H54 (cell line): ENCODE data around the gene KIAA1217.

Source experiments
- DNase-seq: peaks from one replicate; pipeline ENCODE4 v3.0.0; 2011; ENCODE audit warnings: low spot score, mixed read lengths; ENCODE audit not compliant: insufficient read length
- FAIRE-seq: peaks from 3 replicates; lab custom pipeline; 2011; peaks lifted over from hg19 to GRCh38; lab: Jason Lieb, UNC
- POLR2A ChIP-seq: IDR thresholded peaks from 2 replicates; pipeline ENCODE4 v1.6.1; 2011; ENCODE audit warnings: low read depth, mild to moderate bottlenecking, low read length

KIAA1217 gene

GRCh38 chr10:24240041-24240751 lies 31.3 kb downstream of the KIAA1217 start:
- TF ChIP-seq POLR2A = no peak
- DNase-seq (no peak), FAIRE-seq (no peak)

- FAIRE-seq (no peak), DNase-seq (no peak)
- TF ChIP-seq POLR2A = no peak
These were observed 32.6 kb downstream of the KIAA1217 start for GRCh38 chr10:24241536-24242040.

- TF ChIP-seq POLR2A = no peak
- FAIRE-seq (no peak), DNase-seq (no peak)
These were observed 33.6 kb downstream of the KIAA1217 start for GRCh38 chr10:24242562-24242961.

DNA sequence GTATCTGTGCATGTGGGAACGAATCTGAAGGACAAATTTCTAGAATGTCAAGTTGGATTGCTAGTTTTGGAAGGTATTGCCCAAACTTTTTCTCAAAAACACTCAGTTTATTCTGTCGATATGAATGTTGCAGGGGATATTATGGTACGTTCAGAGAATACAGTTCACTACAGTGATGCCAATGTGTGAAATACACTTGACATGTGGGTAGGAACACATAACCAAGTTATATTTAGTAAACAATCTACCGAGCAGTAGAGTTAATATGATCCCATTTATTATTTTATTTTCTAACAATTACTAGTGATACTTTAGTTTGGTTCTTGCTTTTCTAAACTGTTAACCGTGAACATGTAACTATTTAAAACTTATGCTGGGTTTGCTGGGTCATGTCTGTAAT lies 37.4 kb downstream of the KIAA1217 start:
- TF ChIP-seq POLR2A = no peak
- no peak for DNase-seq
- no peak for FAIRE-seq

DNA sequence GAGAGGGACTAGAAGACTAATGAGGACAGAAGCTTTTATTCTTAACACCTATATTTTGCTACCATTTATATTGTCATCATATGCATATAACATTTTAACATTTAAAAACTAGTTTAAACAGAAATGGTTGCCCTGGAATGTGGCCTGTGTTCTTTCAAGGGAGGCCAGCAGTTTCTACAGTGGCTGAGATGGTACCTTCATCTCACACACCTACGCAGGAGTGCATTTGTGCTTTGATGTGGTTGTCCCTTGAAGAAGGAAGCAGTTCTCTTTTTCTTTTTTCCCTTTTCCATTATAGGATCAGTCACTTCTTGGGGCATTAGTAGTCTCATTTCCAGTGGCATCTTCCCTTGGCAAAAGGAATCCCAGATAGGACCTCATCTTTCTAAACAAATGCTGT lies 38.9 kb downstream of the KIAA1217 start:
- TF ChIP-seq POLR2A = no peak
- FAIRE-seq (no peak), DNase-seq (no peak)

DNA sequence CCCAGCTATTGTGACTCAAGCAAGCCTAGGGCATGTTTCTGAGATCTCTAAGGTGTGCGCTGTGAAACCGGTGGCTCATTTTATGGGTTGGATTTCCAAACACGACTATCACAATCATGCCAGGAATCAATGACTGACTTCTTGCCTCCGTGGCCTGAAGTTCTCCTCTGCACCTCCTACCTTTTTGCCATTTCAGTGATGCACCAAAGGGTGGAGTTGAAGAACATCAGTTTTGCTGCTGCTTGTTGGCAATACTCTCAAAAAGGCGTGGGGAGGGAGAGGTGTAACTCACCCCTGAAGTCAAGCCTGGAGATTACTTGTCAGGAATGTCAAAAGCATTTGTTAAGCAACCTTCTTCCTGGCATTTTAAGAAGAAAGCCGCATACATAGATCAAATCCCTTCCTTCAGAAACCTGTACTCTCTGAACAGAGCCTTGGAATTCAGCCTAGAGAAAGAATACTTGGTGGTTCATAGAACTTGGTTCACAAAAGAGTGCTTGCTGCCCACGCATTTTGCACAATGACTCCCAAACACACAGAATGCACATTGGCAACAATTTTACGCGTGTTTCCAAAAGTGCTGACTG lies 41.0 kb downstream of the KIAA1217 start:
- TF ChIP-seq POLR2A = no peak

DNA sequence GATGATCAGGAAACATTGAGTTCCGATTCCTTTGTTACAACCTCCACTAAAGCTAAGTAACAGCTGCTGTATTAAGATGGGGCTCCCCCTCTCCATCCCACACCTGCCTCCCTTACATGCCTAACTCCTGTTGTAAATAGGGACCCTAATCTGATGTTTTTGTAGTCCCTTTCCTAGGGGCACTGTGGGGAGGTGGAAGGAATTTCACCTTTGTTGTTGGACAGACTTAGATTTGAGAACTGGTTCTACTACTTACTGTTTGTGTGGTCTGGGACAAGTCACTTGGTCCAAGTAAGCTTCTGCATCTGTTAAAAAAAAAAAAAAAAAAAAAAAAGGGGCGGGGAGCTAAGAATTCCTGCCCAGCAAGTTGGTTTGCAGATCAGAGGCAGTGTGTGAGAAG lies 42.6 kb downstream of the KIAA1217 start:
- FAIRE-seq = no peak
- DNase-seq = no peak
- no peak for TF ChIP-seq POLR2A

More for the DNA sequence above, 41.0 kb downstream of the KIAA1217 start:
- FAIRE-seq (no peak), DNase-seq (no peak)

GRCh38 chr10:24254180-24254579 lies 45.2 kb downstream of the KIAA1217 start:
- DNase-seq (no peak), FAIRE-seq (no peak)
- no peak for TF ChIP-seq POLR2A

DNA sequence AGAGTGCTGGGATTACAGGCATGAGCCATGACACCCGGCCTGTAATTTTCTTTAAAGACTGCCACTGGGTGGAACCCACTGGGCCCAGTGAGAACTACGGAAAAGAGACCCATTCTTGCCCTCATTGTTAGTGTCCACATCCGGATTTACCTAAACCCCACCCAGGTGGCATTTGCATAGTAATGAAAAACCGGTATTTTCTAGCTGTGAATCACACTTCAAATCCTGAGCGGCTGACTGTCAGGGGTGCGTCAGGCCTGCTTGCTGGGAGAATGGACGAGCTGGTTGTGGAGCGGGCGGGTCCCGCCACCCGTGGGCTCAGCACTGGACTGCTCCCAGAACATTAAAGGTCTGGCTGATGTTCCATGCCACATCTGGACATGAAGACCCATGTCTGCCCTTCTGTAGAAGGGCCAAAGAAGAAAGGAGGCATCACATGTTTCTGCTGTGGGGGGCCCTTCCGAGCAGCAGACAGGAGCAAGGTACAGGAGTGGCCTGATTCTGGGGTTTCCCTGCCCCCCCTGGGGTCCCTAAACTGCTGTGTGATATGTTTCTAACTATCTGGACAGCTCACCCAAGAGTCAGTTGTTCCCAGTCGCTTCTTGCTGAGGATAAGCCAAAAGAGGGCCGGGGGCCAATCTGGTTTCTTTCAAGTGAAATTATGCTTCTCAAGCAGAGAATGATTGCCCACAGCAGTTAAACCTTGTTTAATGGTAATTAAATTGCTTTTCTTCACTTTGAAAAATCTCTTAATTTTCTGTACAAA lies 46.4 kb downstream of the KIAA1217 start:
- no peak for TF ChIP-seq POLR2A
- no peak for DNase-seq
- FAIRE-seq = no peak

DNA sequence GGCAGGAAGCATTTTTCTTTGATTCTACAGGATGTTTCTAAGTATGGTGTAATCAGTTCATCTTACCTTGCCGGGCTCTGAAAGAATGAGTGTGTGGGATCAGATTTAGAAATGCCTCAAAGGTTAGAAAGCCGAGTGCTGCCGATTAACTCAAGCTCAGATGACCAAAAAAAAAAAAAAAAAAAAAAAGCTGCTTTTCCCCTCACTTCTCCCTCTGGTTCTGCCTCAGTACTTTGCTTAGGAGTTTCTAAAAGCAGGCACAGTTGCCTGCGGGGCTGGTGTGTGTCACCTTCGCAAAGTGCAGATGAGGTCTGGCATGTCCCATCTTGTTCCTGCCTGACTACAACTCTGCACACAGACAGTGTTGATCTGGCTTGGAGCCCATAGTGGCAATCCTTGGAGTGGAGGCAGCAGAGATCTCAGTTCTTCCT lies 47.0 kb downstream of the KIAA1217 start:
- FAIRE-seq = no peak
- DNase-seq = no peak

DNA sequence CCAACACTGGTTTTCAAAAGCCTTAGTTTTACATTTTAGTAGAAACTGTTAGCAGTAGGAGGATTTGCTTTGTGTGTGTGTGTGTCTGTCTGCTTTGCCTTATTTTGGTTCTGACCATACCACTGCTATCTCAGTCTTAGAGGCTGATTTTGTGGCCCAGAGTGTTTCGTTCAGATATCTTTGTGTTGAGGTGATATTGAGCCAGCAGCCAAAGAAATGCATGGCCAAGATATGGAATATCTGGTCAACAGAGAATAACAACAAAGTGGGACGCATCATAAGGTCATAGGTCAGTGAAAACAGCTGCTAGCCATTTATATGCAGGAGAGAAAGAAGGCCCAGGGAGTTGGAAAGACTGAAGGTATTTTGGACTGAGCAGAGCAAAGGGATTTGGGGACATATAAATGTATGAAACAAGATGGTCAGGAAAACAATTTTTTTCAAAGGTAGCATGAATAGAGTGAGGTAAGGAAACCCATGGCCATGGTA lies 47.7 kb downstream of the KIAA1217 start:
- DNase-seq (no peak), FAIRE-seq (no peak)
- no peak for TF ChIP-seq POLR2A

More for the DNA sequence above, 47.0 kb downstream of the KIAA1217 start:
- TF ChIP-seq POLR2A = no peak

- DNase-seq (no peak), FAIRE-seq (no peak)
- no peak for TF ChIP-seq POLR2A
These were observed 48.6 kb downstream of the KIAA1217 start for GRCh38 chr10:24257588-24257987.

- TF ChIP-seq POLR2A = no peak
- no peak for DNase-seq
- no peak for FAIRE-seq
These were observed 50.6 kb downstream of the KIAA1217 start for GRCh38 chr10:24259365-24260130.
